Uterus (tissue), 2 donors: ENCODE measurements around the gene RUFY3.

Experiments
- POLR2A ChIP-seq, 2 donors: fragments of 450-650 bp; IDR thresholded peaks; one replicate each; pipeline ENCODE4 v1.6.1; 2016; ENCODE audit warnings: antibody characterized with exemption in 2 of 2, mild to moderate bottlenecking in 1 of 2, moderate library complexity in 1 of 2
- TF ChIP-seq, protein P1 (sequence below), 4 experiments: fragments of 200-600 bp in 2 of 4; fragments of 450-650 bp in 2 of 4; sonication (generic) in 2 of 4; IDR thresholded peaks; one replicate each; pipeline ENCODE4 v1.5.1; 2016 to 2019; ENCODE audit warnings: antibody characterized with exemption in 4 of 4, mild to moderate bottlenecking in 2 of 4, moderate library complexity in 1 of 4

DNA sequence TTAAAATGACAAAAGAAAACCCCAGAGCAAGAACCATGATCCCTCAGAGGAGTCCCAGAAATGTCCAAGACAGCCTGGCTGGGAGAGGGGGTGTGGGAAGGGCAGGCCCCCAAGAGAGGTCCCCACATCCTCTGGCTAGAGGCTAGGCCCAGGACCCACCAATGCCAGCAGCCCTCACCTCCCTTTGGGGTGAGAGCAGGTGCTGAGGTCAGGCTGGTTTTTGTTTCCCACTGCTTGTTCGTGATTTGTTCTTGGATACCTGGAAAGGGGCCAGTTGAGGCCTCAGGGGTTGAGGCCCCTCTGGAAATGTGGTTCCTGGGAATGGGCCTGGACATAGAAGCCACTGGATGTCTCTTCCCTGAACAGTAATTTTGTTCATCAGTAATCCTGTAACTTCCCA lies 120.2 kb downstream of the RUFY3 start:
- no peak for TF ChIP-seq POLR2A (IDR thresholded peaks at IDR 0.05)
- TF ChIP-seq, protein P1, sequence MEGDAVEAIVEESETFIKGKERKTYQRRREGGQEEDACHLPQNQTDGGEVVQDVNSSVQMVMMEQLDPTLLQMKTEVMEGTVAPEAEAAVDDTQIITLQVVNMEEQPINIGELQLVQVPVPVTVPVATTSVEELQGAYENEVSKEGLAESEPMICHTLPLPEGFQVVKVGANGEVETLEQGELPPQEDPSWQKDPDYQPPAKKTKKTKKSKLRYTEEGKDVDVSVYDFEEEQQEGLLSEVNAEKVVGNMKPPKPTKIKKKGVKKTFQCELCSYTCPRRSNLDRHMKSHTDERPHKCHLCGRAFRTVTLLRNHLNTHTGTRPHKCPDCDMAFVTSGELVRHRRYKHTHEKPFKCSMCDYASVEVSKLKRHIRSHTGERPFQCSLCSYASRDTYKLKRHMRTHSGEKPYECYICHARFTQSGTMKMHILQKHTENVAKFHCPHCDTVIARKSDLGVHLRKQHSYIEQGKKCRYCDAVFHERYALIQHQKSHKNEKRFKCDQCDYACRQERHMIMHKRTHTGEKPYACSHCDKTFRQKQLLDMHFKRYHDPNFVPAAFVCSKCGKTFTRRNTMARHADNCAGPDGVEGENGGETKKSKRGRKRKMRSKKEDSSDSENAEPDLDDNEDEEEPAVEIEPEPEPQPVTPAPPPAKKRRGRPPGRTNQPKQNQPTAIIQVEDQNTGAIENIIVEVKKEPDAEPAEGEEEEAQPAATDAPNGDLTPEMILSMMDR (IDR thresholded peaks at IDR 0.05) = no peak
